ENCODE results near the gene TRIP12. TPM values are rescaled to one million over a fixed set of nuclear protein-coding genes. Genes with fewer than 3 reads are reported as not detected.
"Not testable (repeated sequence)": the region's sequence is repeated elsewhere in the genome, so short reads cannot be mapped to it uniquely, and the experiment has no call there.

TRIP12 gene
- total RNA-seq, 1 donor from 2014 or later, result 215 TPM

- no peak for DNase-seq (ENCODE audit: extremely low read depth, low read depth, low spot score)
These were observed 193.4 kb downstream of the TRIP12 start for GRCh38 chr2:229728370-229728769.

GRCh38 chr2:229726643-229727042 lies 195.2 kb downstream of the TRIP12 start:
- DNase-seq (ENCODE audit: extremely low read depth, low read depth, low spot score), result no peak

- no peak for DNase-seq (ENCODE audit: extremely low read depth, low read depth, low spot score)
These were observed 195.9 kb downstream of the TRIP12 start for GRCh38 chr2:229725716-229726574.

GRCh38 chr2:229723192-229723591 lies 198.6 kb downstream of the TRIP12 start:
- DNase-seq (ENCODE audit: extremely low read depth, low read depth, low spot score), result not testable (repeated sequence)

- DNase-seq (ENCODE audit: extremely low read depth, low read depth, low spot score), result no peak
These were observed 201.7 kb downstream of the TRIP12 start for GRCh38 chr2:229719926-229720647.

GRCh38 chr2:229718057-229718456 lies 203.8 kb downstream of the TRIP12 start:
- no peak for DNase-seq (ENCODE audit: extremely low read depth, low read depth, low spot score)

GRCh38 chr2:229715895-229716507 lies 205.8 kb downstream of the TRIP12 start:
- no peak for DNase-seq (ENCODE audit: extremely low read depth, low read depth, low spot score)

GRCh38 chr2:229714736-229715541 lies 206.9 kb downstream of the TRIP12 start:
- no peak for DNase-seq (ENCODE audit: extremely low read depth, low read depth, low spot score)

GRCh38 chr2:229714080-229714735 lies 207.6 kb downstream of the TRIP12 start, which contains the start of gene DNER:
Gene DNER (minus strand): TSS chr2:229714555. CDS start chr2:229714423, 132 bp downstream.
- no peak for DNase-seq (ENCODE audit: extremely low read depth, low read depth, low spot score)

Other genes with a start within 250 kb of the TRIP12 start
- 5.4 and 13.4 TPM in 2 replicates for gene DNER, start 207.5 kb downstream of the TRIP12 start, total RNA-seq
- 1.9 and 4.1 TPM in 2 replicates for gene FBXO36, start 494 bp upstream of the TRIP12 start, total RNA-seq
- 1.1 and 3.1 TPM in 2 replicates for gene SLC16A14, start 146.9 kb upstream of the TRIP12 start, total RNA-seq

All from glomerular endothelial cell (primary cell).